ENCODE results near the gene LAMB1.

LAMB1 gene

GRCh38 chr7:107877731-107878382, 125.1 kb downstream of the LAMB1 start:
- no peak for DNase-seq (ENCODE audit: low read depth in 2 of 2)

GRCh38 chr7:107876916-107877315, 126.0 kb downstream of the LAMB1 start:
- no peak for DNase-seq (ENCODE audit: low read depth in 2 of 2)

- DNase-seq (ENCODE audit: low read depth in 2 of 2), result no peak
These were observed 128.1 kb downstream of the LAMB1 start for GRCh38 chr7:107874605-107875446.

GRCh38 chr7:107874111-107874510, 128.8 kb downstream of the LAMB1 start:
- no peak for DNase-seq (ENCODE audit: low read depth in 2 of 2)
